Ishikawa (cell line): ENCODE data around the gene KIAA1671.

Source experiments
- CEBPB ChIP-seq: IDR thresholded peaks from 2 replicates; pipeline ENCODE4 v1.6.1; 2012
- CREB1 ChIP-seq: IDR thresholded peaks from 2 replicates; pipeline ENCODE4 v1.6.1; 2012; ENCODE audit warnings: low read depth
- EGR1 ChIP-seq: IDR thresholded peaks from 2 replicates; pipeline ENCODE4 v1.6.1; 2012
- EP300 ChIP-seq: IDR thresholded peaks from 2 replicates; pipeline ENCODE4 v1.6.1; 2012; ENCODE audit warnings: borderline replicate concordance
- FOXM1 ChIP-seq: IDR thresholded peaks from 2 replicates; pipeline ENCODE4 v1.6.1; 2012; ENCODE audit warnings: low read depth, borderline replicate concordance
- NFIC ChIP-seq: IDR thresholded peaks from 2 replicates; pipeline ENCODE4 v1.6.1; 2012
- RAD21 ChIP-seq: IDR thresholded peaks from 2 replicates; pipeline ENCODE4 v1.6.1; 2012; ENCODE audit warnings: low read depth
- TAF1 ChIP-seq: IDR thresholded peaks from 2 replicates; pipeline ENCODE4 v1.6.1; 2012; ENCODE audit warnings: low read depth, mild to moderate bottlenecking
- YY1 ChIP-seq: IDR thresholded peaks from 2 replicates; pipeline ENCODE4 v1.6.1; 2012; ENCODE audit warnings: low read depth
- ZBTB7A ChIP-seq: IDR thresholded peaks from 2 replicates; pipeline ENCODE4 v1.6.1; 2012; ENCODE audit warnings: low read depth
- TF ChIP-seq, protein P1 (sequence below): IDR thresholded peaks from 2 replicates; pipeline ENCODE4 v1.6.1; 2012
- TF ChIP-seq, protein P2 (sequence below): IDR thresholded peaks from 2 replicates; pipeline ENCODE4 v1.6.1; 2012; ENCODE audit warnings: low read depth, mild to moderate bottlenecking
- TF ChIP-seq, protein P3 (sequence below): IDR thresholded peaks from 2 replicates; pipeline ENCODE4 v1.6.1; 2012

DNA sequence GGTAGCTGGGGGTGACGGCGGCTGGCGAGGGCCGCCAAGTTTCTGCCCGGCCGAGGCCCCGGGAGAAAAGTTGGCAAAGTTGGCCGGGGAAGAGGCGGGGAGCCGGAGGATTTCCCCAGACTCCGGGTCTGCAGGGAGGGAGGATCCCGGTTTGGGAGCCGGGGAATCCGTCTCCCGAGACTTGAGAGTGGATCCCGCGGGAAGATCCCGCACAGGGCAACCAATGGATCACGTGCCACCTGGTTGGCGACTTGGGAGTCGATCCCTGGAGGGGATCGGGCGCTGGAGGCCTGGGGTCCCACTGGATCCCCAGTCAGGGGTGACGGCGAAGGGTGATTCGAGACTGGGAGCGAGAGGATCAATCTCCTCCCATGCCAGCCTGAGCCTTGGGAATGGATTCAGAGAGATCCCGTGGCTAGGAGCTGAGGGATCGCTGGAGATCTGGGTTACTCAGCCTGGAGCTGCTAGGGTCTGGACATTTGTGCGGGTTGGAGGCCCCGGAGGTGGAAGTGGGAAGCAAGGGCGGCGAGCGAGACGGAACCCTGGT lies 394 bp downstream of the KIAA1671 start:
- TF ChIP-seq RAD21 (no peak), CEBPB (no peak), EP300 (no peak), CREB1 (no peak), YY1 (0 out of 2 replicates have a peak, but pooled peaks have one; percentile 4), EGR1 (no peak), FOXM1 (no peak), ZBTB7A (0 out of 2 replicates have a peak, but pooled peaks have one; percentile 12), NFIC (no peak), TAF1 (no peak; the same call in 1 of the 2 replicates)
- TF ChIP-seq, protein P1, sequence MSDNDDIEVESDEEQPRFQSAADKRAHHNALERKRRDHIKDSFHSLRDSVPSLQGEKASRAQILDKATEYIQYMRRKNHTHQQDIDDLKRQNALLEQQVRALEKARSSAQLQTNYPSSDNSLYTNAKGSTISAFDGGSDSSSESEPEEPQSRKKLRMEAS: peak; percentile 16; the same call in 1 of the 2 replicates
- TF ChIP-seq, protein P2, sequence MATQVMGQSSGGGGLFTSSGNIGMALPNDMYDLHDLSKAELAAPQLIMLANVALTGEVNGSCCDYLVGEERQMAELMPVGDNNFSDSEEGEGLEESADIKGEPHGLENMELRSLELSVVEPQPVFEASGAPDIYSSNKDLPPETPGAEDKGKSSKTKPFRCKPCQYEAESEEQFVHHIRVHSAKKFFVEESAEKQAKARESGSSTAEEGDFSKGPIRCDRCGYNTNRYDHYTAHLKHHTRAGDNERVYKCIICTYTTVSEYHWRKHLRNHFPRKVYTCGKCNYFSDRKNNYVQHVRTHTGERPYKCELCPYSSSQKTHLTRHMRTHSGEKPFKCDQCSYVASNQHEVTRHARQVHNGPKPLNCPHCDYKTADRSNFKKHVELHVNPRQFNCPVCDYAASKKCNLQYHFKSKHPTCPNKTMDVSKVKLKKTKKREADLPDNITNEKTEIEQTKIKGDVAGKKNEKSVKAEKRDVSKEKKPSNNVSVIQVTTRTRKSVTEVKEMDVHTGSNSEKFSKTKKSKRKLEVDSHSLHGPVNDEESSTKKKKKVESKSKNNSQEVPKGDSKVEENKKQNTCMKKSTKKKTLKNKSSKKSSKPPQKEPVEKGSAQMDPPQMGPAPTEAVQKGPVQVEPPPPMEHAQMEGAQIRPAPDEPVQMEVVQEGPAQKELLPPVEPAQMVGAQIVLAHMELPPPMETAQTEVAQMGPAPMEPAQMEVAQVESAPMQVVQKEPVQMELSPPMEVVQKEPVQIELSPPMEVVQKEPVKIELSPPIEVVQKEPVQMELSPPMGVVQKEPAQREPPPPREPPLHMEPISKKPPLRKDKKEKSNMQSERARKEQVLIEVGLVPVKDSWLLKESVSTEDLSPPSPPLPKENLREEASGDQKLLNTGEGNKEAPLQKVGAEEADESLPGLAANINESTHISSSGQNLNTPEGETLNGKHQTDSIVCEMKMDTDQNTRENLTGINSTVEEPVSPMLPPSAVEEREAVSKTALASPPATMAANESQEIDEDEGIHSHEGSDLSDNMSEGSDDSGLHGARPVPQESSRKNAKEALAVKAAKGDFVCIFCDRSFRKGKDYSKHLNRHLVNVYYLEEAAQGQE: no peak
- TF ChIP-seq, protein P3, sequence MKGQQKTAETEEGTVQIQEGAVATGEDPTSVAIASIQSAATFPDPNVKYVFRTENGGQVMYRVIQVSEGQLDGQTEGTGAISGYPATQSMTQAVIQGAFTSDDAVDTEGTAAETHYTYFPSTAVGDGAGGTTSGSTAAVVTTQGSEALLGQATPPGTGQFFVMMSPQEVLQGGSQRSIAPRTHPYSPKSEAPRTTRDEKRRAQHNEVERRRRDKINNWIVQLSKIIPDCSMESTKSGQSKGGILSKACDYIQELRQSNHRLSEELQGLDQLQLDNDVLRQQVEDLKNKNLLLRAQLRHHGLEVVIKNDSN: peak; percentile 81
